GM06990 (cell line): ENCODE data around the gene LRRC63.
"Not testable (repeated sequence)": the region's sequence is repeated elsewhere in the genome, so short reads cannot be mapped to it uniquely, and the experiment has no call there.

Experiments used
- DNase-seq: peaks from one replicate; pipeline ENCODE4 v3.0.0-alpha.2; 2011; ENCODE audit not compliant: insufficient read length; ENCODE audit errors: extremely low read depth
- H3K27me3 ChIP-seq: replicated peaks from 2 replicates; pipeline ENCODE4 v1.6.0; 2011; ENCODE audit warnings: low read length; ENCODE audit not compliant: control insufficient read depth, insufficient read depth
- H3K36me3 ChIP-seq: 2 replicates; pipeline ENCODE4 v1.5.1; 2011; ENCODE audit warnings: low read length; ENCODE audit not compliant: control insufficient read depth, insufficient read depth
- H3K4me3 ChIP-seq: replicated peaks from 2 replicates; pipeline ENCODE4 v1.5.1; 2011; ENCODE audit warnings: low read depth, mild to moderate bottlenecking, control low read depth, low read length
- TF ChIP-seq, protein P1 (sequence below): IDR thresholded peaks from 2 replicates; pipeline ENCODE4 v1.5.1; 2011; ENCODE audit warnings: low read length, control low read depth, mild to moderate bottlenecking, inconsistent platforms; ENCODE audit not compliant: insufficient read depth, poor library complexity, severe bottlenecking

Gene LRRC63

GRCh38 chr13:46211483-46212351, at the start of gene LRRC63:
Gene LRRC63 (plus strand): TSS chr13:46211928. CDS start chr13:46213035, 1,107 bp downstream.
- H3K4me3 ChIP-seq: peak within 1 kb of the TSS; percentile 74
- peak; percentile 84 for DNase-seq
- H3K36me3 ChIP-seq: no peaks in the 10 kb centered on the region
- TF ChIP-seq, protein P1, sequence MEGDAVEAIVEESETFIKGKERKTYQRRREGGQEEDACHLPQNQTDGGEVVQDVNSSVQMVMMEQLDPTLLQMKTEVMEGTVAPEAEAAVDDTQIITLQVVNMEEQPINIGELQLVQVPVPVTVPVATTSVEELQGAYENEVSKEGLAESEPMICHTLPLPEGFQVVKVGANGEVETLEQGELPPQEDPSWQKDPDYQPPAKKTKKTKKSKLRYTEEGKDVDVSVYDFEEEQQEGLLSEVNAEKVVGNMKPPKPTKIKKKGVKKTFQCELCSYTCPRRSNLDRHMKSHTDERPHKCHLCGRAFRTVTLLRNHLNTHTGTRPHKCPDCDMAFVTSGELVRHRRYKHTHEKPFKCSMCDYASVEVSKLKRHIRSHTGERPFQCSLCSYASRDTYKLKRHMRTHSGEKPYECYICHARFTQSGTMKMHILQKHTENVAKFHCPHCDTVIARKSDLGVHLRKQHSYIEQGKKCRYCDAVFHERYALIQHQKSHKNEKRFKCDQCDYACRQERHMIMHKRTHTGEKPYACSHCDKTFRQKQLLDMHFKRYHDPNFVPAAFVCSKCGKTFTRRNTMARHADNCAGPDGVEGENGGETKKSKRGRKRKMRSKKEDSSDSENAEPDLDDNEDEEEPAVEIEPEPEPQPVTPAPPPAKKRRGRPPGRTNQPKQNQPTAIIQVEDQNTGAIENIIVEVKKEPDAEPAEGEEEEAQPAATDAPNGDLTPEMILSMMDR: no peak
- no peaks in the 10 kb centered on the region for H3K27me3 ChIP-seq

- peak overlapping the region; percentile 52 for H3K4me3 ChIP-seq
- H3K27me3 ChIP-seq, DNase-seq: not testable (repeated sequence)
- peaks cover 20% of the 10 kb centered on the region for H3K36me3 ChIP-seq
Observed at GRCh38 chr13:46162741-46163140, 49.0 kb upstream of the LRRC63 start.

DNA sequence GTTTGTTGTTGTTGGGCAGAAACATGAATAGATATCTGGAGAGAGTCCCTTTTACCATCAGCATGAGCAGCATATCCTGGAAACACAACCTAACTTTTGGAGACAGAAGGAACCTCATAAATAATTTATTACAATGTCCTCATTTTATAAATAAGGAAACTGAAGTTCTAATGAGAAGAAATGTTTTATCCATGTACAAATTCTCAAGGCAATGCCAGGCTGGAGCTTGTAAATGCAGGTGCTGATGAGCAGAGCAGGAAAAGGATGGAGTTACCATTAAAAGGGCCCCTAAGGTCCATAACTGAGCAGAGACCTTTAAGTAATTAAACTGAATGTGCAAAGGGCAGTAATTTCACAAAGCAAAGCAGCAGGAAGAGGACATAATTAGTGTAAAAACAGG, 47.1 kb upstream of the LRRC63 start:
- Histone ChIP-seq H3K4me3 (peak overlapping the region; percentile 49), H3K36me3 (peaks cover 6% of the 10 kb centered on the region), H3K27me3 (no peaks in the 10 kb centered on the region)
- no peak for DNase-seq
- TF ChIP-seq, protein P1: no peak

GRCh38 chr13:46165485-46166223, 46.1 kb upstream of the LRRC63 start:
- Histone ChIP-seq H3K27me3 (no peaks in the 10 kb centered on the region), H3K36me3 (peaks cover 3% of the 10 kb centered on the region), H3K4me3 (peak overlapping the region; percentile 69; the same call in 1 of the 2 replicates)
- DNase-seq: peak; percentile 70
- TF ChIP-seq, protein P1: no peak

DNA sequence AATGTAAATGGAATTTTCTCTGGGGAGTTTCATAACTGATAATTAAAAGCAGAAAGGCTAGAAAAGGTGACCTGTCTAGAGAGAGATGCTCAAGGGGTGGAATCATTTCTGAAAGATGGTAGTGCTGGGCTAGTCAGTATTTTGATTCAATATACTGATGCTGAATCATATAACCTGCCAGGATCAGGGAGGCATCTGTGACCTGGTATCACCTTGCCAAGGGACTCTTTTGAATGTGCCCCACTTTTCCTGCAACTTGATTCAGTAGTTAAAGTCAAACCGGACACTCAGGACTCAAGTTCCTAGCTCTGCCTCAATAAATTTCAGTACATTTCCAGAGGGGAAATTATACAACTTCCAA, 45.5 kb upstream of the LRRC63 start:
- H3K36me3 ChIP-seq: peaks cover 3% of the 10 kb centered on the region
- no peaks in the 10 kb centered on the region for H3K27me3 ChIP-seq
- H3K4me3 ChIP-seq: peak overlapping the region; percentile 69
- no peak for DNase-seq
- TF ChIP-seq, protein P1: no peak

DNA sequence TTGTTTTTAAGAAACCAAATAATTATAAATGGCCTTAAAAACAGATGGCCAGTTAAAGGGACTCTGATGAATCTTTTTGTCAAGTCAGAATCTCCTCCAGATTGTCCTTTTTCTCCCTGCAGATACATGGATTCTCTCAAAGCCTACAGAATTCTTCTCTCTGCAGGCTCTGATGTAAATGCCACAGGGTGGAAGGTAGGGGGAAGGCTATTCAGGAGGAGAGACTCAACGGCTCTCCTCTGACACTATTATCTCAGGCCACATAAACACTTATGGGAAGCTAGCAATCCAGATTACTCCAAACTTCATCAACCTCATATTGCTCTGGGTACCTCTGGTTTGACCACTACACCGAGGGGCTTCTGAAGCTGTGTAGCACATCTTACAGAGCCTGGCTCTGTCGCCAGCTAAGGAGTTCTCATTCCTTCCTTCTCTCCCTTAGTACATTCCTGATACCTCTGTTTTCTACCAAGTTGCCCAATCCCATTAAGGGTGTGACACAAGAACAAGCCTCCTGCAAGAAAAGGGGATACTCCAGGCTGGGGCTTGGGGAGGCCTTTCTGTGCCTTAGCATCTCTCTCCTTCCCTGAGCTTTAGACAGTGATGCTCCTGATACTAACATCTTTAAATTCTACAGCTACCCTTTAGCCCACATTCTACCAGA, 44.6 kb upstream of the LRRC63 start:
- Histone ChIP-seq H3K4me3 (peak overlapping the region; percentile 69), H3K36me3 (peaks cover 6% of the 10 kb centered on the region), H3K27me3 (no peaks in the 10 kb centered on the region)
- DNase-seq: no peak
- TF ChIP-seq, protein P1: no peak
